K562 (cell line): ENCODE measurements around the gene CRTAP. TPM values are rescaled to one million over a fixed set of nuclear protein-coding genes. Genes with fewer than 3 reads are reported as not detected.

Source experiments
- BACH1 ChIP-seq: fragments of 200-800 bp; sonication (Bioruptor generic); IDR thresholded peaks from 2 replicates; pipeline ENCODE4 v1.6.1; 2016; ENCODE audit warnings: missing genetic modification characterization, missing compliant biosample characterization
- CEBPZ ChIP-seq: fragments of 150-350 bp; IDR thresholded peaks from 2 replicates; pipeline ENCODE4 v1.6.1; 2014; ENCODE audit warnings: low read depth, mild to moderate bottlenecking, low read length, borderline replicate concordance
- FOXP4 ChIP-seq: sonication (generic); formaldehyde crosslinking; IDR thresholded peaks from 2 replicates; pipeline ENCODE4 v1.8.0; 2022; ENCODE audit warnings: mild to moderate bottlenecking, missing genetic modification reagents, borderline replicate concordance
- KHSRP ChIP-seq: fragments of 450-650 bp; IDR thresholded peaks from 2 replicates; pipeline ENCODE4 v1.6.1; 2017
- MEIS2 ChIP-seq: fragments of 450-650 bp; IDR thresholded peaks from 2 replicates; pipeline ENCODE4 v1.6.1; 2014; ENCODE audit warnings: mild to moderate bottlenecking; ENCODE audit not compliant: partially characterized antibody
- NR2C2 ChIP-seq, 2 experiments: fragments of 200-800 bp in 1 of 2; sonication (Bioruptor generic) in 1 of 2; sonication (generic) in 1 of 2; formaldehyde crosslinking in 1 of 2; IDR thresholded peaks; 2 replicates each; pipeline versions ENCODE4 v1.6.1 to v1.8.0; 2016 to 2022; ENCODE audit warnings: mild to moderate bottlenecking in 1 of 2, missing compliant biosample characterization in 1 of 2, missing genetic modification characterization in 1 of 2, missing genetic modification reagents in 1 of 2
- SAFB2 ChIP-seq: fragments of 200-400 bp; formaldehyde crosslinking; IDR thresholded peaks from 2 replicates; pipeline ENCODE4 v1.6.1; 2018; ENCODE audit warnings: borderline replicate concordance, low read length, low read depth, moderate library complexity; ENCODE audit not compliant: severe bottlenecking
- TCFL5 ChIP-seq: fragments of 250-450 bp; sonication (Bioruptor Pico); conservative IDR thresholded peaks from 2 replicates; pipeline ENCODE4 v1.6.1; 2021; ENCODE audit warnings: mild to moderate bottlenecking, moderate library complexity, matching md5 sums
- ZBTB17 ChIP-seq: fragments of 450-650 bp; formaldehyde crosslinking; IDR thresholded peaks from 2 replicates; pipeline ENCODE4 v1.4.0; 2020; ENCODE audit warnings: mild to moderate bottlenecking
- polyA plus RNA-seq, 8 experiments: library from polyadenylated mRNA; depleted of rRNA in 4 of 8; stranded (reverse) in 5 of 8; unstranded in 3 of 8; fragments of >200 nt; fragmentation: Nextera tagmentation in 2 of 8; fragmentation: Illumina TruSeq in 1 of 8; extraction: Ambion mirVana in 2 of 8; extraction: Trizol in 1 of 8; gene quantifications; 2 replicates each; pipeline versions ENCODE4 v1.2.1 to v1.2.3, GENCODE V29; 2011 to 2014; ENCODE audit warnings: inconsistent platforms in 1 of 8, missing spikeins in 1 of 8
- total RNA-seq, 7 experiments: library from RNA; depleted of rRNA in 6 of 7; stranded (reverse); fragments of >200 nt in 6 of 7; fragmentation: Illumina TruSeq in 2 of 7; extraction: Trizol in 2 of 7; gene quantifications; 2 replicates each; pipeline versions ENCODE4 v1.2.1 to v1.2.3, GENCODE V29; 2011 to 2021; ENCODE audit warnings: low replicate concordance in 1 of 7

The CRTAP gene
- total and polyA plus RNA-seq, 9 of the 15 experiments (the other 6 are each of a cell fraction or from before 2014, with no cell fraction given) = 10.0 to 121 (median 53.0) TPM

- TF ChIP-seq FOXP4 (no peak), SAFB2 (no peak), KHSRP (no peak), MEIS2 (peak; percentile 20), BACH1 (tag) (no peak), CEBPZ (no peak), NR2C2 (CRISPR knock-in tag; IDR thresholded peaks at IDR 0.05) (0 out of 2 replicates have a peak, but pooled peaks have one; percentile 40), NR2C2 (tag; IDR thresholded peaks at IDR 0.05) (no peak), TCFL5 (CRISPR knock-in tag) (no peak), ZBTB17 (no peak)
Observed at GRCh38 chr3:33095436-33095835, 18.4 kb upstream of the CRTAP start (continued).
